ENCODE measurements around the gene IFIH1.

DNA sequence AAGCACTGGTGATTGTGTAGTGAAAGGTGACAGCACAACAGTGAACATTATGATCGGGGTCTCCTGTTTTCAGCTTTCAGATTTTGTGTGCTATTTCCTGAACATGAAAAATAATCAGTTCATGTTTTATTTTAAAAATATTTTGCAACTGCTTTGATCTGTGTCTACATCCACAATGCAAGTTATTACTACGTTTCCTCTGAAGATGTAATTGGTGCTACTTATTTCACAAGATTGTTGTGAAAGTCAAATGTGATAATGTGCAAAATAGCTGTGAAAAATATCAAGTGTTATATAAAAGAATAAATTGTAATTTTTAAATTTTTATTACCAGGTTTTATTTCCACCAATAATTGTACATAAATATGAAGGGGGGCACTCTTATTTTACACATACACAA lies 19.4 kb upstream of the IFIH1 start:
- TF ChIP-seq, protein P1, sequence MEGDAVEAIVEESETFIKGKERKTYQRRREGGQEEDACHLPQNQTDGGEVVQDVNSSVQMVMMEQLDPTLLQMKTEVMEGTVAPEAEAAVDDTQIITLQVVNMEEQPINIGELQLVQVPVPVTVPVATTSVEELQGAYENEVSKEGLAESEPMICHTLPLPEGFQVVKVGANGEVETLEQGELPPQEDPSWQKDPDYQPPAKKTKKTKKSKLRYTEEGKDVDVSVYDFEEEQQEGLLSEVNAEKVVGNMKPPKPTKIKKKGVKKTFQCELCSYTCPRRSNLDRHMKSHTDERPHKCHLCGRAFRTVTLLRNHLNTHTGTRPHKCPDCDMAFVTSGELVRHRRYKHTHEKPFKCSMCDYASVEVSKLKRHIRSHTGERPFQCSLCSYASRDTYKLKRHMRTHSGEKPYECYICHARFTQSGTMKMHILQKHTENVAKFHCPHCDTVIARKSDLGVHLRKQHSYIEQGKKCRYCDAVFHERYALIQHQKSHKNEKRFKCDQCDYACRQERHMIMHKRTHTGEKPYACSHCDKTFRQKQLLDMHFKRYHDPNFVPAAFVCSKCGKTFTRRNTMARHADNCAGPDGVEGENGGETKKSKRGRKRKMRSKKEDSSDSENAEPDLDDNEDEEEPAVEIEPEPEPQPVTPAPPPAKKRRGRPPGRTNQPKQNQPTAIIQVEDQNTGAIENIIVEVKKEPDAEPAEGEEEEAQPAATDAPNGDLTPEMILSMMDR (conservative IDR thresholded peaks at IDR 0.05; ENCODE audit: low read depth, low read length), result no peak
- no peak for TF ChIP-seq EZH2 (IDR thresholded peaks at IDR 0.05; ENCODE audit: borderline replicate concordance, low read depth, low read length, poor library complexity, severe bottlenecking)

Measured in A673 (cell line).